ENCODE data around the gene DSCAML1. TPM values are rescaled to one million over a fixed set of nuclear protein-coding genes. Genes with fewer than 3 reads are reported as not detected.

The DSCAML1 gene
- total and polyA plus RNA-seq, 10 of the 15 experiments (the other 5 are each of a cell fraction or from before 2014, with no cell fraction given) = 0.03 to 0.18 (median 0.06) TPM; not detected in 1

- FAIRE-seq (no peak), ATAC-seq (no peak), DNase-seq (ENCODE audit: low read depth, low spot score) (no peak)
- intact Hi-C loops (cut with micrococcal nuclease; ENCODE audit: unreplicated experiment) (no loop called here), in situ Hi-C loops (cut with MboI) (no loop called here)
- Histone ChIP-seq H3K27me3 (replicated peaks in 1 of 2; ENCODE audit: control insufficient read depth in 2 of 2, insufficient read depth in 2 of 2, low read length in 1 of 2) (no peaks in the 10 kb centered on the region; a peak in 1 of 4 replicates), H3K4me3 (no peak overlapping the region), H3K9ac (ENCODE audit: control insufficient read depth, insufficient read depth, low read length) (no peak overlapping the region), H3K27ac (ENCODE audit: control insufficient read depth, insufficient read depth) (no peak overlapping the region), H3K79me2 (ENCODE audit: control insufficient read depth, insufficient read depth, low read length) (no peaks in the 10 kb centered on the region), H3K9me3 (replicated peaks; ENCODE audit: control insufficient read depth, insufficient read depth, low read length) (peaks cover 2% of the 10 kb centered on the region; the same call in 2 of the 3 replicates), H3K36me3 (ENCODE audit: control insufficient read depth in 2 of 2, insufficient read depth in 2 of 2, low read length in 1 of 2) (no peaks in the 10 kb centered on the region), H4K20me1 (ENCODE audit: control insufficient read depth, insufficient read depth) (no peaks in the 10 kb centered on the region), H2AFZ (ENCODE audit: control insufficient read depth, low read depth, low read length) (no peak overlapping the region), H3K4me2 (ENCODE audit: control insufficient read depth, insufficient read depth) (no peak overlapping the region), H3K4me1 (ENCODE audit: control insufficient read depth, insufficient read depth, low read length) (no peaks in the 10 kb centered on the region)
- no TSS peak for BruUV-seq (replicated peaks)
- 31% methylated on average over 5 of the region's 5 CpGs for WGBS (ENCODE audit: insufficient coverage, insufficient replicate concordance, low lambda C conversion rate, missing lambda C conversion rate)
- RAD21 ChIA-PET (ENCODE audit: unreplicated experiment) = interaction anchor here (1.5 to 4.5 kb wide), 2 partner anchors 61 to 192 kb away, joined by 5 to 35 read pairs; no protein-coding TSS in a partner anchor
- SMC1A ChIA-PET (ENCODE audit: uncharacterized antibody, unreplicated experiment) = interaction anchor here (1.1 to 1.4 kb wide), 5 partner anchors 12 to 191 kb away, joined by 3 to 10 read pairs (median 3); no protein-coding TSS in a partner anchor
- POLR2A ChIA-PET = interaction anchor here (0.5 to 0.8 kb wide), 3 partner anchors 11 to 338 kb away, joined by 3 to 4 read pairs (median 4); no protein-coding TSS in a partner anchor
- CTCF ChIA-PET = interaction anchor here (0.6 to 7.6 kb wide), 5 partner anchors 12 to 191 kb away, joined by 3 to 156 read pairs (median 3); no protein-coding TSS in a partner anchor
- TF ChIP-seq HCFC1 (IDR thresholded peaks at IDR 0.05; ENCODE audit: low read length) (no peak), JUNB (IDR thresholded peaks at IDR 0.05) (no peak), TARDBP (IDR thresholded peaks at IDR 0.05; ENCODE audit: borderline replicate concordance) (no peak), SREBF2 (IDR thresholded peaks at IDR 0.05; ENCODE audit: low read length) (no peak), NFYA (IDR thresholded peaks at IDR 0.05; ENCODE audit: borderline replicate concordance, low read depth, low read length) (no peak), IKZF2 (IDR thresholded peaks at IDR 0.05) (no peak)
Measured at GRCh38 chr11:117618302-117618981, 178.6 kb downstream of the DSCAML1 start.

DNA sequence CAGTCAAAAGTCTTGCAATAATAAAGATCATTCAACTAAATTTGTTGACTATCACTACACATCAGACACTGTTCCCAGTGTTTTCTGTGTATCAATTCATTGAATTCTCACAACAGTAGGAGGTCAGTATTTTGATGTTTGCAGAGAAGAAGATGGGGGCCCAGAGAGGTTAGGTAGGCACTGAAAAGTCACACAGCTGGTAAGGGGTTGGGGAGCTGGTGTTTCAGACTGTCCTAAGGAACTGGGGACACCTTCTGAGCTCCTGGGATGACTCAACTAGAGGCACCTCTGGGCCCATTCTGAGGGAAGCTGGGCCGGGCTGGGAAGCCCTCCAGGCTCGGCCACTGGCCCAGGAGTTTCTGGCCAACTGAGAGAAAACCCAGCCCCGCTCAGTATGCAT is 180.0 kb downstream of the DSCAML1 start:
- no peak overlapping the region for H3K4me3 ChIP-seq
- no peak overlapping the region for H2AFZ ChIP-seq (ENCODE audit: control insufficient read depth, low read depth, low read length)
- RAD21 ChIA-PET (ENCODE audit: unreplicated experiment) = no interaction called here
- POLR2A ChIA-PET = no interaction called here
- H3K27ac ChIP-seq (ENCODE audit: control insufficient read depth, insufficient read depth) = no peak overlapping the region
- no TSS peak for BruUV-seq (replicated peaks)
- no peak for TF ChIP-seq SREBF1 (IDR thresholded peaks at IDR 0.05; ENCODE audit: low read length)
- TF ChIP-seq IKZF2 (IDR thresholded peaks at IDR 0.05) = no peak
- TF ChIP-seq CBFB (IDR thresholded peaks at IDR 0.05; ENCODE audit: low read depth) = no peak
- no peak for TF ChIP-seq RBBP5 (conservative IDR thresholded peaks at IDR 0.05)
- no peak for TF ChIP-seq HCFC1 (IDR thresholded peaks at IDR 0.05; ENCODE audit: low read length)
- FAIRE-seq (no peak), ATAC-seq (no peak), DNase-seq (ENCODE audit: low read depth, low spot score) (no peak)
- in situ Hi-C loops (cut with MboI) = no loop called here
- no peaks in the 10 kb centered on the region for H3K79me2 ChIP-seq (ENCODE audit: control insufficient read depth, insufficient read depth, low read length)
- no peaks in the 10 kb centered on the region for H3K4me1 ChIP-seq (ENCODE audit: control insufficient read depth, insufficient read depth, low read length)
- peaks cover 2% of the 10 kb centered on the region; the same call in 2 of the 3 replicates for H3K9me3 ChIP-seq (replicated peaks; ENCODE audit: control insufficient read depth, insufficient read depth, low read length)
- intact Hi-C loops (cut with micrococcal nuclease; ENCODE audit: unreplicated experiment) = no loop called here
- no peak overlapping the region for H3K4me2 ChIP-seq (ENCODE audit: control insufficient read depth, insufficient read depth)
- SMC1A ChIA-PET (ENCODE audit: uncharacterized antibody, unreplicated experiment) = interaction anchor here (1.0 to 1.4 kb wide), 5 partner anchors 9 to 198 kb away, joined by 3 to 4 read pairs (median 3); no protein-coding TSS in a partner anchor
- H4K20me1 ChIP-seq (ENCODE audit: control insufficient read depth, insufficient read depth) = no peaks in the 10 kb centered on the region
- H3K27me3 ChIP-seq (replicated peaks in 1 of 2; ENCODE audit: control insufficient read depth in 2 of 2, insufficient read depth in 2 of 2, low read length in 1 of 2) = no peaks in the 10 kb centered on the region
- H3K36me3 ChIP-seq (ENCODE audit: control insufficient read depth in 2 of 2, insufficient read depth in 2 of 2, low read length in 1 of 2) = no peaks in the 10 kb centered on the region
- no peak overlapping the region for H3K9ac ChIP-seq (ENCODE audit: control insufficient read depth, insufficient read depth, low read length)
- CTCF ChIA-PET = interaction anchor here (7.6 kb wide), 1 partner anchor 190 kb away, joined by 156 read pairs; no protein-coding TSS in a partner anchor
- 10% methylated on average over 3 of the region's 3 CpGs for WGBS (ENCODE audit: insufficient coverage, insufficient replicate concordance, low lambda C conversion rate, missing lambda C conversion rate)

Data from GM12878 (cell line).